ENCODE data around the gene SPATA24.
A peak's percentile ranks its signal among the peaks of the same experiment; 100 is the strongest.

SPATA24 gene

DNA sequence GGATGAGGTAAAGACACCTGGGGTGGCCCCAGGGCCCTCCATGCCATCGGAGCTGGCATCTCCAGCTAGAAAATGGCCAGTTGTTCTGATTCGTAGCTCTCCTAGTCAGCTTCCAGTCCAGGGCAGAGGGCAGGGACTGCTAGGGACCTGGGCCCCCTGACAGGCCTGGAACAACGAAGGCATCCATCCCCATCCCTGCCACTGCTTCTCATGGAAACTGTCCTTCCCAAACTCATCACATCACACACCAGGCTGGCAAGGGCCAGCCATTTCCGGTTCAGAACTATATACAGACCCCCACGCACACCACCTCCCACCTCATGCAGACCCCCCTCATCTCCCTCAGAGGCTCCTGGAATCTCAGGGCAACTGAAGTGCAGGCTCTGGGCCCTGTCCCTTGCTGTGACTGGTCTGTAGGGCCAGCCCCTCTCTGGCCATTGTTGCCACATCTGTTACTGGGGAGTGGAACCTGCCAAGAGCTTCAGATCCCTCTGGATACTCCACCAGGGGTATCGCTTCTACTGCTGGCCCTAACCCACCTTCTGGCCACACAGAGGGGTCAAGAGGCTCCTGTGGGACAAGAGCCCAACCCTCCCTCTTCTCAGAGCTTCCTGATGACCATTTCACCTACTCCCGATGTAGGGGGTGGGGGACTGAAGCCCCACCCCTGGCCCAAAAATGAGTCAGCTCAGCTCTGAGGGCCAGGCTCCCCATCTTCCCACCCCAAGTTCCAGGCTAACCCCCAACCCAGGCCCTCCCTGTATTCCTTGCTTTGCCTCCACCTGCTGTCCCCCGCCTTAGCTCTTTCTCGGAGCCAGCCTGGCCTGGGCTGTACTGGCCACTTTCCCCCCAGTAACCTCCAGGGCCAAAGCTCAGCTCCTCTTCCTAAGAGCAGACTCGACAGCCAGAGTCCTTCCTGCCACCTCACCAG lies 13.0 kb downstream of the SPATA24 start:
- Histone ChIP-seq H3K9ac (ENCODE audit: low read depth, low read length) (peak overlapping the region; percentile 87), H3K4me2 (ENCODE audit: insufficient read depth, low read length) (peak overlapping the region; percentile 96), H3K9me3 (ENCODE audit: insufficient read depth, low read length, severe bottlenecking) (no peaks in the 10 kb centered on the region), H3K36me3 (ENCODE audit: insufficient read depth, low read length) (peaks cover 57% of the 10 kb centered on the region), H3K27ac (ENCODE audit: low read length) (peak overlapping the region; percentile 99), H3K27me3 (ENCODE audit: insufficient read depth, low read length, poor library complexity) (no peaks in the 10 kb centered on the region), H3K4me1 (ENCODE audit: insufficient read depth, low read length) (peaks cover 78% of the 10 kb centered on the region), H4K20me1 (ENCODE audit: insufficient read depth, low read length) (peaks cover 42% of the 10 kb centered on the region), H3K79me2 (ENCODE audit: insufficient read depth, low read length) (peaks cover 95% of the 10 kb centered on the region), H3K4me3 (ENCODE audit: low read depth in 1 of 2, low read length in 2 of 2) (peak overlapping the region; percentile 65 to 75), H2AFZ (ENCODE audit: low read depth, low read length) (peak overlapping the region; percentile 70)
- DNase-seq (no peak), ATAC-seq (ENCODE audit: insufficient read depth, low read depth) (no peak)
- TF ChIP-seq, protein P1, sequence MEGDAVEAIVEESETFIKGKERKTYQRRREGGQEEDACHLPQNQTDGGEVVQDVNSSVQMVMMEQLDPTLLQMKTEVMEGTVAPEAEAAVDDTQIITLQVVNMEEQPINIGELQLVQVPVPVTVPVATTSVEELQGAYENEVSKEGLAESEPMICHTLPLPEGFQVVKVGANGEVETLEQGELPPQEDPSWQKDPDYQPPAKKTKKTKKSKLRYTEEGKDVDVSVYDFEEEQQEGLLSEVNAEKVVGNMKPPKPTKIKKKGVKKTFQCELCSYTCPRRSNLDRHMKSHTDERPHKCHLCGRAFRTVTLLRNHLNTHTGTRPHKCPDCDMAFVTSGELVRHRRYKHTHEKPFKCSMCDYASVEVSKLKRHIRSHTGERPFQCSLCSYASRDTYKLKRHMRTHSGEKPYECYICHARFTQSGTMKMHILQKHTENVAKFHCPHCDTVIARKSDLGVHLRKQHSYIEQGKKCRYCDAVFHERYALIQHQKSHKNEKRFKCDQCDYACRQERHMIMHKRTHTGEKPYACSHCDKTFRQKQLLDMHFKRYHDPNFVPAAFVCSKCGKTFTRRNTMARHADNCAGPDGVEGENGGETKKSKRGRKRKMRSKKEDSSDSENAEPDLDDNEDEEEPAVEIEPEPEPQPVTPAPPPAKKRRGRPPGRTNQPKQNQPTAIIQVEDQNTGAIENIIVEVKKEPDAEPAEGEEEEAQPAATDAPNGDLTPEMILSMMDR (IDR thresholded peaks at IDR 0.05; ENCODE audit: borderline replicate concordance, extremely low read depth, low read length, poor library complexity, severe bottlenecking), result no peak
- TF ChIP-seq EZH2 (IDR thresholded peaks at IDR 0.05; ENCODE audit: borderline replicate concordance, low read depth, low read length, severe bottlenecking), result no peak

DNA sequence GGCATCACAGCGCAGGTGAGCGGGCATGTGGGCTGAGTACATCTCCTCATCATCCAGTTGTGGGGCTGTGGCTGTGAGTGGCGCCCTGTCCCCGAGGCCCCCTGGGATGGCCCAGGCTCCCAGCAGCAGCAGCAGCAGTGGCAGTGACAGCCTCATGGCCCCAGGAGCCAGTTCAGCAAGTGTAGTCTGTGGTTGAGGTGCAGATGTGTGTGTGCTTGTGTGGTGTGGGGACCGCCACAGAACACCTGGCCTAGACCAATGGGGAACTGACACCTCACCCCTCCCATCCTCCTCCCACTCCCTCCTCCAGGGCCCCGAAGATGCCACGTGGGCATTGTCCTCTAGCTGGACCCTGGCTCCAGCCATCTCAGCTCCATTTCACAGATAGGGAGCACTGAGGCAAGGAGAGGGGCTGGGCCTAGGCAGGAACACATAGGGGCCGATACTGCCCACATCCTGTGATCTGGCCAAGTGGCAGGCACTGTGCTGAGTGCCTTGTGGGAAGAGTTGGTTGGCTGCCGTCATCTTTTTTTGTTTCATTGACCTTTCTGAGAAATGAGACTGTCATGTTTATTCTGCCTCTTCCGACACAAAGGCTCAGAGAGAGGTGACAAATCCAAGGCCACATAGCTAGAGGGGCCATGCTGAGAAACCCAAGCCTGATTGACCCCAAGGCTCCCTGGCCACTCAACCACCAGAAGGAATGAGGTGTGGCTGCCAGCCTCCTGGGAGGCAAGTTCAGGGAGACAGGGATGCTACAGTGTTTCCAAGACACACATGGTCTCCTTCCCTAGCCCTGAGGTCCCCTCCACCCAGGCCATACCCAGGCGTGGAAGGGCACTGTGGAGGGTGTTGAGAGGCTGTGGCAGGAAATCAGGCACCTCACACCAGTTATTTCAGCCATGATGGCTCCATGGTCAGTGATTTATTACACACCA lies 13.9 kb downstream of the SPATA24 start, which contains the start of gene MZB1:
Gene MZB1, minus strand, starts transcription at position 213 of the 938 bp plus-strand sequence. Its CDS starts 57 bp downstream, at position 156.
- Histone ChIP-seq H3K9me3 (ENCODE audit: insufficient read depth, low read length, severe bottlenecking) (no peaks in the 10 kb centered on the region), H3K4me2 (ENCODE audit: insufficient read depth, low read length) (peak within 1 kb of the TSS; percentile 96), H3K27me3 (ENCODE audit: insufficient read depth, low read length, poor library complexity) (no peaks in the 10 kb centered on the region), H4K20me1 (ENCODE audit: insufficient read depth, low read length) (peaks cover 33% of the 10 kb centered on the region), H3K4me1 (ENCODE audit: insufficient read depth, low read length) (peaks cover 86% of the 10 kb centered on the region), H3K27ac (ENCODE audit: low read length) (peak within 1 kb of the TSS; percentile 99), H2AFZ (ENCODE audit: low read depth, low read length) (no peak within 1 kb of the TSS), H3K79me2 (ENCODE audit: insufficient read depth, low read length) (peaks cover 88% of the 10 kb centered on the region), H3K36me3 (ENCODE audit: insufficient read depth, low read length) (peaks cover 49% of the 10 kb centered on the region), H3K9ac (ENCODE audit: low read depth, low read length) (peak within 1 kb of the TSS; percentile 87), H3K4me3 (ENCODE audit: low read depth in 1 of 2, low read length in 2 of 2) (peak within 1 kb of the TSS; percentile 49 to 65)
- peak; percentile 96 for DNase-seq
- TF ChIP-seq, protein P1 (IDR thresholded peaks at IDR 0.05; ENCODE audit: borderline replicate concordance, extremely low read depth, low read length, poor library complexity, severe bottlenecking), result peak; percentile 22
- TF ChIP-seq EZH2 (IDR thresholded peaks at IDR 0.05; ENCODE audit: borderline replicate concordance, low read depth, low read length, severe bottlenecking), result no peak
- ATAC-seq (ENCODE audit: insufficient read depth, low read depth), result peak; percentile 59

DNA sequence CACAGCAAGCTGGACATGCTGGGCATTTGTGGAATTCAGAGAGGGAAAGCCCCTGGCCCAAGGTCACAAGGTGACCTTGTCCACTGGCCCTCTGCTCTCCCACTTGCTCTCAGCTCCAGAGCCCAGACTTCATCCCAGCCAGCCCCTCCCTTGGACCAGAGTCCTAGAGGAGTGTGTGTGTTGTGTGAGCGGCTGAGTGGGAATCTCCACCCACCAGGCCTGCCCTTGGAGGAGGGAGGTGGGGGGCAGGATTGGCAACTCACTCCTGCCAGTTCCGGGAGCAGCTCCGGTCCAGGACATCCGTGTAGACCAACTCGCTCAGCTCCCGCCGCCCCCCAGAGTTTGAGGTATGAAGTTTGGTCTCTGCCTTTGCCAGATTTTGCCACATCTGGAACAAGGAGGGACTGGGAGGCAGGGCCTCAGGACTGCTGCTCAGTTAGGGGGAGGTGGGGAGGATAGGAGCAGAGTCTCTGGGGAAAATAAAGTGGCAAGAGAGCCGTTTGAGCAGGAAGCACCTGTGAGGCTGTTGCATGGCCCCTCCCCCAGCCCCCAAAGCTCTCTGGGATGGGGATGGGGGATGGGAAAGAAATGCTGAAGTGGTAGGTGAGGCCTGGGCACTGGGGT lies 15.6 kb downstream of the SPATA24 start:
- peaks cover 90% of the 10 kb centered on the region for H3K4me1 ChIP-seq (ENCODE audit: insufficient read depth, low read length)
- ATAC-seq (ENCODE audit: insufficient read depth, low read depth) (peak; percentile 41), DNase-seq (peak; percentile 97)
- no peak for TF ChIP-seq EZH2 (IDR thresholded peaks at IDR 0.05; ENCODE audit: borderline replicate concordance, low read depth, low read length, severe bottlenecking)
- TF ChIP-seq, protein P1 (IDR thresholded peaks at IDR 0.05; ENCODE audit: borderline replicate concordance, extremely low read depth, low read length, poor library complexity, severe bottlenecking), result peak; percentile 55
- peaks cover 32% of the 10 kb centered on the region for H3K36me3 ChIP-seq (ENCODE audit: insufficient read depth, low read length)
- H3K79me2 ChIP-seq (ENCODE audit: insufficient read depth, low read length), result peaks cover 79% of the 10 kb centered on the region
- peak overlapping the region; percentile 99 for H3K27ac ChIP-seq (ENCODE audit: low read length)
- no peaks in the 10 kb centered on the region for H3K9me3 ChIP-seq (ENCODE audit: insufficient read depth, low read length, severe bottlenecking)
- H3K4me3 ChIP-seq (ENCODE audit: low read depth in 1 of 2, low read length in 2 of 2), result peak overlapping the region; percentile 49 to 65
- H2AFZ ChIP-seq (ENCODE audit: low read depth, low read length), result no peak overlapping the region
- H3K9ac ChIP-seq (ENCODE audit: low read depth, low read length), result peak overlapping the region; percentile 87
- H3K4me2 ChIP-seq (ENCODE audit: insufficient read depth, low read length), result peak overlapping the region; percentile 96
- no peaks in the 10 kb centered on the region for H3K27me3 ChIP-seq (ENCODE audit: insufficient read depth, low read length, poor library complexity)
- peaks cover 24% of the 10 kb centered on the region for H4K20me1 ChIP-seq (ENCODE audit: insufficient read depth, low read length)
